ENCODE data around the gene TMEM185A. TPM values are rescaled to one million over a fixed set of nuclear protein-coding genes. Genes with fewer than 3 reads are reported as not detected.
"Not testable (repeated sequence)": the region's sequence is repeated elsewhere in the genome, so short reads cannot be mapped to it uniquely, and the experiment has no call there.

Gene TMEM185A
- total RNA-seq, 1 donor from 2014 or later, result 11.0 TPM

DNA sequence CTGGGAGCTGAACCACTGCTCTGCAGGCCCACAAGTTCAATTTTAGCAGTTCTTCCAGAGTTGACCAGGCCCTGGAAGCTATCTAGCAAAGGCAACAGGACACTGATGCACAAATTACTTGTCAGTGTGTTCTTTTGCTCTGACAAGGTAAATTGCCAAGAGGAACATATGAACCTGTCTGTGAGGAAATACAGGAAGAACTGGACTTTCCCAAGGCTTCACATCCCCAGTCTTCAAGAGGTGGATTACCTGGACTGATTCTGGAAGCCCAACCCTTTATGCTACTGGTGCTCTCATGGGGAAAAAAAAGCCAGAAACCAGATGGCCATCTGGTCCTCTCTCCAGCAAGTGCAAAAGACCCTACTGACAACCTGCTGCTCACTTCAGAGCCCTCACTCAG is 1.9 kb upstream of the TMEM185A start:
- no peak overlapping the region for H3K4me3 ChIP-seq (ENCODE audit: low read depth, low read length)
- TF ChIP-seq, protein P1, sequence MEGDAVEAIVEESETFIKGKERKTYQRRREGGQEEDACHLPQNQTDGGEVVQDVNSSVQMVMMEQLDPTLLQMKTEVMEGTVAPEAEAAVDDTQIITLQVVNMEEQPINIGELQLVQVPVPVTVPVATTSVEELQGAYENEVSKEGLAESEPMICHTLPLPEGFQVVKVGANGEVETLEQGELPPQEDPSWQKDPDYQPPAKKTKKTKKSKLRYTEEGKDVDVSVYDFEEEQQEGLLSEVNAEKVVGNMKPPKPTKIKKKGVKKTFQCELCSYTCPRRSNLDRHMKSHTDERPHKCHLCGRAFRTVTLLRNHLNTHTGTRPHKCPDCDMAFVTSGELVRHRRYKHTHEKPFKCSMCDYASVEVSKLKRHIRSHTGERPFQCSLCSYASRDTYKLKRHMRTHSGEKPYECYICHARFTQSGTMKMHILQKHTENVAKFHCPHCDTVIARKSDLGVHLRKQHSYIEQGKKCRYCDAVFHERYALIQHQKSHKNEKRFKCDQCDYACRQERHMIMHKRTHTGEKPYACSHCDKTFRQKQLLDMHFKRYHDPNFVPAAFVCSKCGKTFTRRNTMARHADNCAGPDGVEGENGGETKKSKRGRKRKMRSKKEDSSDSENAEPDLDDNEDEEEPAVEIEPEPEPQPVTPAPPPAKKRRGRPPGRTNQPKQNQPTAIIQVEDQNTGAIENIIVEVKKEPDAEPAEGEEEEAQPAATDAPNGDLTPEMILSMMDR (conservative IDR thresholded peaks at IDR 0.05; ENCODE audit: low read depth, low read length), result no peak

DNA sequence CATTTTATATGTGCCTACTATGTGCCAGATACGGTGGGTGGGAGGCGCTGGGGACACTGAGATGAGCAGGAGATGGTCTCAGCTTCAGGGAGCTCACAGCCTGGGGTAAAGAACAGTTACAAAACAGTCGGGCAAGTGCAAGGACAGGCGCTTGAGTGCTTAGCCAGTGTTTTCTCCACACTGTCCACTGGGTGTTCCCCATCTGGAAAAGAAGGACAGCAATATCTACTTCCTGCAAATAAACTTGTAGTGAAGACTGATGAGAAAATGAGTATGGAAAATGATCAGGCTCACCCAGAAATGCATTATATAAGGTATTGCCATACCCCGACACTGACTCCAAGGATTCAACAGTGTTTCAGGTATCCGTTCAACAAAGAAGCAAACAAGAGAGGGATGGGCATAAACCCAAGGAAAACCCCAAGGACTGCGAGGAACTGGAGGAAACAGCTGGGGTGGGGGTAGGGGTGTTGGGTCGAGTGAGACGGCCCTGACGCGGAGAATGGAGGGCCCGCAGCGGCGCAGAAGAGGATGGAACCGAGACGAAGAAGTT is 835 bp downstream of the TMEM185A start:
- peak; percentile 12 for DNase-seq (ENCODE audit: low read depth)
- TF ChIP-seq, protein P1 (conservative IDR thresholded peaks at IDR 0.05; ENCODE audit: low read depth, low read length), result peak; percentile 28
- H3K4me3 ChIP-seq (ENCODE audit: low read depth, low read length), result peak overlapping the region; percentile 67

More for the DNA sequence above, 1.9 kb upstream of the TMEM185A start:
- no peak for DNase-seq (ENCODE audit: low read depth)

DNA sequence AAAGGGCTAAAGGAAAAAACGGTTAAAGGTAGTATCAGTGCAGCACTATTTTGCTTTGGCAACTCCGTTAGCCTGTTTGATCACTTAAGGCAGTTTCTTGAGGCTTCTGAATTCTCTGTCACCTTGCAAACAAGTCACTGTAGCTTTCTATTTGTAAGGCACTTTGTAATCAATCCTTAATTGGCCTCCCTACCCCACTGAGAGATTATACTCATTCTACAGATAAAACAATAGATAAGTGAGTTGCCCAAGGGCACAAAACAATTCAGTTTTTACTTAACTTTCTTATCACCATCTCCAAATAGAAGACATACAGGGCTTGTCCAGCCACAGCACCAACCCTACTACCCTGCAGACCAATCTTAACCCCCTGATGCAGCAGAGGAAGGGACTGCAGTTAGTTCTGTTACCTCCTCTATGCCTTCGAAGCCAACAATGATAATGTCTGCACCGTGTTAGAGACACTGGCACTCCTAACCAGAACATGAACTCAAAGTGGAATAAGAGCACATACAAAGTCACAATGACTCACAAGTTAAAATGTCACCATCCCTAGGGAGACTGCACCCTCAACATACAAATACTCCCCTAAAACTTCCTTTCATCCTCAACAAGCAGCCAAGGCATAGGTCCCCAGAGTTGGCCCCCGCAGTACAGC is 1.7 kb downstream of the TMEM185A start:
- H3K4me3 ChIP-seq (ENCODE audit: low read depth, low read length), result peak overlapping the region; percentile 67
- no peak for DNase-seq (ENCODE audit: low read depth)
- TF ChIP-seq, protein P1 (conservative IDR thresholded peaks at IDR 0.05; ENCODE audit: low read depth, low read length), result no peak

DNA sequence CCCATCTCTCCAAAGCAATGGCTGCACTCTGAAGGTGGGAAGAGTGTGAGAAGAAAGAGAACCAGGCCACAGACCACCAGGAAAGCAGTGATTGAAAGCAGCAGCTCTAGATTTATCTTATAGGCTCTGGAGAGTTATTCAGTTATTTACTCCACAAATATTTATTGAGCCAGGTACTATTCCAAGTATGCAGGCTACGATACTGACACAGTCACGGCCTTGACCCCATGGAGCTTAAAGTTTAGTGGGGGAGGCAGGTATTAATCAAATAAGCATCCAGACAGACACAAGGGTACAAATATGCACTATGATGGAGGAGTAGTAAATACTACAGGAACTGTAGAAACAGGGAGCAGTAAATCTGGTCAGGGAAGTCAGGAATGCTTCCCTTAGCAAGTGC is 2.8 kb downstream of the TMEM185A start:
- H3K4me3 ChIP-seq (ENCODE audit: low read depth, low read length), result no peak overlapping the region
- DNase-seq (ENCODE audit: low read depth), result no peak
- TF ChIP-seq, protein P1 (conservative IDR thresholded peaks at IDR 0.05; ENCODE audit: low read depth, low read length), result no peak

DNA sequence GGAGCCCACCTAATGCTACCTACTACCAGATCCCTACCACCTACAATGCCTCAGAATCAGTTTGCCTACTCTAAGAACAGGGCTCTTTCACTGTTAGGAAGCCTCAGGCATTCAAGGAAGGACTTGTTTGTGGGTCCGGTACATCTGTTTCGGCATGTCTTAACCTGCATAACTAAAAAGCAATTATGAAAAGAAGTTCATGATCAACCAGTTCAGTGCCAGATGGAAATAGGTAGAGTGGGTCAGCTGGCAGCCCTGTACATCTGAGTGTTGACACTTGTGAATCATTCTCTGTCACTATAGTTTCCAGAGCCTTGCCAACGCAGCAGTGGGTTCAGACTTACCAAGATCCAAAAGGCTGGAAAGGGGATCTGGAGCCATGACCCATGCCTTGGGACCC is 3.3 kb downstream of the TMEM185A start:
- DNase-seq (ENCODE audit: low read depth), result no peak
- H3K4me3 ChIP-seq (ENCODE audit: low read depth, low read length), result no peak overlapping the region
- TF ChIP-seq, protein P1 (conservative IDR thresholded peaks at IDR 0.05; ENCODE audit: low read depth, low read length), result no peak

DNA sequence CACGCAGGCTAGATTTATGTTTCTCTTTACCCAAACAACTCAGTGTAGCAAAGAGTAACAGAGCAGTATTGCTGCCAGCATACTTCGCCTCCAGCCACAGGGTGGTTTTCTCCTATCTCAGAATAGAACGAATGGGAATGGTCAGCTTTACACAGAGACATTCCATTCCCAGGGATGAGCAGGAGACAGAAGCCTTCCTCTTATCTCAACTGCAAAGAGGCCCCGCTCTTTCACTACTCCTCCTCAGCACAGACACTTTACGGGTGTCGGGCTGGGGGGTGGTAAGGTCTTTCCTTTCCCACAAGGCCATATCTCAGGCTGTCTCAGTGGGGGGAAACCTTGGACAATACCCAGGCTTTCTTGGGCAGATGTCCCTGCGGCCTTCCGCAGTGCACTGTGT is 4.8 kb downstream of the TMEM185A start:
- not testable (repeated sequence) for H3K4me3 ChIP-seq (ENCODE audit: low read depth, low read length)

DNA sequence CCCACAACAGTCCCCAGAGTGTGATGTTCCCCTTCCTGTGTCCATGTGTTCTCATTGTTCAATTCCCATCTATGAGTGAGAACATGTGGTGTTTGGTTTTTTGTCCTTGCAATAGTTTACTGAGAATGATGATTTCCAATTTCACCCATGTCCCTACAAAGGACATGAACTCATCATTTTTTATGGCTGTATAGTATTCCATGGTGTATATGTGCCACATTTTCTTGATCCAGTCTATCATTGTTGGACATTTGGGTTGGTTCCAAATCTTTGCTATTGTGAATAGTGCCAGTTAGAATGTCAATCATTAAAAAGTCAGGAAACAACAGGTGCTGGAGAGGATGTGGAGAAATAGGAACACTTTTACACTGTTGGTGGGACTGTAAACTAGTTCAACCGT is 11.9 kb downstream of the TMEM185A start:
- DNase-seq (ENCODE audit: low read depth); H3K4me3 ChIP-seq (ENCODE audit: low read depth, low read length): not testable (repeated sequence)

More for the DNA sequence above, 4.8 kb downstream of the TMEM185A start:
- not testable (repeated sequence) for DNase-seq (ENCODE audit: low read depth)

DNA sequence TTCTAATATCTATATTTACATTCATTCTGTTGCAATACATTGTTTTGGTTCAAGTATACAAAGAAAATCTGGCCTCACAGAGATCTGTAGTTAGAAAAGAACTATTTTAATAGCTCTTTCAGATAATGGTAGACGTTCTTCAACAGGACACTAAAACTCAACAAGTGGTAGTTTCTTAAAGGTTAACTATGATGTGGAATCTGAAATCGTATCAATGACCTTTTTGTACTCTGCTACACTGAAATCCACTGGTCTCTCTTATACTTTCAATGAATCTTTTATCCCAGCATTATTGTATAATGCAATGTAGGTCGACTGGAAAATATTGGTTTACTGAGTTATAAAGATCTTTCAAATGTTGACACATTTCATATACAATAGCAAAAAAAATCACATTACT is 12.7 kb downstream of the TMEM185A start:
- no peak for DNase-seq (ENCODE audit: low read depth)

More for the DNA sequence above, 12.7 kb downstream of the TMEM185A start:
- H3K4me3 ChIP-seq (ENCODE audit: low read depth, low read length), result no peak overlapping the region
- TF ChIP-seq, protein P1 (conservative IDR thresholded peaks at IDR 0.05; ENCODE audit: low read depth, low read length), result no peak
